ENCODE measurements around the gene ETFBKMT. TPM values are rescaled to one million over a fixed set of nuclear protein-coding genes. Genes with fewer than 3 reads are reported as not detected.

Gene ETFBKMT
- total RNA-seq, 1 experiment from 2014 or later = 2.0 TPM

DNA sequence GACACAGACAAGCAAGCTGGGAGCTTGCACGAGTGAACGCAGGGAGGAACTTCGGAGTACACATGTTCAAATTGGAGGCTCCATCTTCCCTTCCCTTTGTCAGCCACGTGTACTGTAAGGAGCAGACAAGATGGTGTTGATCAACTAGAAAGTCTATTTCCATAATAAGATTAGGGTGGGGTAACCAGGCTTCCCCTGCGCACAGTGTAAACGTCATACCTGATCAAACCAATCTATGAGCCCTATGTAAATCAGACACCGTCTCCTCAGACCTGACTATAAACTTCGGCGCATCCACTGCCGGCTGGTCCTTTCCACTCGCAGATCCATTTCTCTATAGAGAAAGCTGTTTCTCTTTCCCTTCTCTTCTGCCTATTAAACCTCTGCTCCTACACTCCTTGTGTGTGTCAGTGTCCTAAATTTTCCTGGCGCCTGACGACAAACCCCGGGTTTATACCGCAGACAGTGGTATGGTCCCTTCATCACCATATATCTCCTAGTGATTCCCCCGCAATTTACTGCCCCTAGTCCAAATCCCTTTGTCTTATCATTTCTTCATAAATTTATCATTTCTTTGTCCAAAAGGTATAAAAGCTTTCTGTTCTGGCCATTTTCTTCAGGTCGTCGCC, 7.5 kb upstream of the ETFBKMT start:
- no peak for DNase-seq (ENCODE audit: low spot score)
- Mint-ChIP-seq H3K4me3 (no peak overlapping the region), H3K4me1 (peaks cover 5% of the 10 kb centered on the region; the same call in 1 of the 2 replicates), H3K27ac (no peak overlapping the region), H3K27me3 (ENCODE audit: low read depth) (no peaks in the 10 kb centered on the region), H3K36me3 (no peaks in the 10 kb centered on the region), H3K9me3 (no peaks in the 10 kb centered on the region)
- no peak for ATAC-seq
- POLR2A ChIA-PET = interaction anchor here (0.6 kb wide), 1 partner anchor 362 kb away, joined by 3 read pairs; no protein-coding TSS in a partner anchor
- CTCF ChIA-PET = interaction anchor here (1.0 kb wide), 1 partner anchor 10 kb away, joined by 5 read pairs; no protein-coding TSS in a partner anchor
- TF ChIP-seq ETV6 (CRISPR knock-in tag; IDR thresholded peaks at IDR 0.05) (no peak), OVOL2 (CRISPR knock-in tag; IDR thresholded peaks at IDR 0.05; ENCODE audit: borderline replicate concordance) (no peak)
- TF ChIP-seq, protein P1, sequence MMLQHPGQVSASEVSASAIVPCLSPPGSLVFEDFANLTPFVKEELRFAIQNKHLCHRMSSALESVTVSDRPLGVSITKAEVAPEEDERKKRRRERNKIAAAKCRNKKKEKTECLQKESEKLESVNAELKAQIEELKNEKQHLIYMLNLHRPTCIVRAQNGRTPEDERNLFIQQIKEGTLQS (CRISPR knock-in tag; conservative IDR thresholded peaks at IDR 0.05) = no peak
- TF ChIP-seq, protein P2, sequence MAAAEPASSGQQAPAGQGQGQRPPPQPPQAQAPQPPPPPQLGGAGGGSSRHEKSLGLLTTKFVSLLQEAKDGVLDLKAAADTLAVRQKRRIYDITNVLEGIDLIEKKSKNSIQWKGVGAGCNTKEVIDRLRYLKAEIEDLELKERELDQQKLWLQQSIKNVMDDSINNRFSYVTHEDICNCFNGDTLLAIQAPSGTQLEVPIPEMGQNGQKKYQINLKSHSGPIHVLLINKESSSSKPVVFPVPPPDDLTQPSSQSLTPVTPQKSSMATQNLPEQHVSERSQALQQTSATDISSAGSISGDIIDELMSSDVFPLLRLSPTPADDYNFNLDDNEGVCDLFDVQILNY (CRISPR knock-in tag; IDR thresholded peaks at IDR 0.05) = no peak
- TF ChIP-seq, protein P3, sequence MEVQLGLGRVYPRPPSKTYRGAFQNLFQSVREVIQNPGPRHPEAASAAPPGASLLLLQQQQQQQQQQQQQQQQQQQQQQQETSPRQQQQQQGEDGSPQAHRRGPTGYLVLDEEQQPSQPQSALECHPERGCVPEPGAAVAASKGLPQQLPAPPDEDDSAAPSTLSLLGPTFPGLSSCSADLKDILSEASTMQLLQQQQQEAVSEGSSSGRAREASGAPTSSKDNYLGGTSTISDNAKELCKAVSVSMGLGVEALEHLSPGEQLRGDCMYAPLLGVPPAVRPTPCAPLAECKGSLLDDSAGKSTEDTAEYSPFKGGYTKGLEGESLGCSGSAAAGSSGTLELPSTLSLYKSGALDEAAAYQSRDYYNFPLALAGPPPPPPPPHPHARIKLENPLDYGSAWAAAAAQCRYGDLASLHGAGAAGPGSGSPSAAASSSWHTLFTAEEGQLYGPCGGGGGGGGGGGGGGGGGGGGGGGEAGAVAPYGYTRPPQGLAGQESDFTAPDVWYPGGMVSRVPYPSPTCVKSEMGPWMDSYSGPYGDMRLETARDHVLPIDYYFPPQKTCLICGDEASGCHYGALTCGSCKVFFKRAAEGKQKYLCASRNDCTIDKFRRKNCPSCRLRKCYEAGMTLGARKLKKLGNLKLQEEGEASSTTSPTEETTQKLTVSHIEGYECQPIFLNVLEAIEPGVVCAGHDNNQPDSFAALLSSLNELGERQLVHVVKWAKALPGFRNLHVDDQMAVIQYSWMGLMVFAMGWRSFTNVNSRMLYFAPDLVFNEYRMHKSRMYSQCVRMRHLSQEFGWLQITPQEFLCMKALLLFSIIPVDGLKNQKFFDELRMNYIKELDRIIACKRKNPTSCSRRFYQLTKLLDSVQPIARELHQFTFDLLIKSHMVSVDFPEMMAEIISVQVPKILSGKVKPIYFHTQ (CRISPR knock-in tag; IDR thresholded peaks at IDR 0.05) = no peak
- TF ChIP-seq, protein P4, sequence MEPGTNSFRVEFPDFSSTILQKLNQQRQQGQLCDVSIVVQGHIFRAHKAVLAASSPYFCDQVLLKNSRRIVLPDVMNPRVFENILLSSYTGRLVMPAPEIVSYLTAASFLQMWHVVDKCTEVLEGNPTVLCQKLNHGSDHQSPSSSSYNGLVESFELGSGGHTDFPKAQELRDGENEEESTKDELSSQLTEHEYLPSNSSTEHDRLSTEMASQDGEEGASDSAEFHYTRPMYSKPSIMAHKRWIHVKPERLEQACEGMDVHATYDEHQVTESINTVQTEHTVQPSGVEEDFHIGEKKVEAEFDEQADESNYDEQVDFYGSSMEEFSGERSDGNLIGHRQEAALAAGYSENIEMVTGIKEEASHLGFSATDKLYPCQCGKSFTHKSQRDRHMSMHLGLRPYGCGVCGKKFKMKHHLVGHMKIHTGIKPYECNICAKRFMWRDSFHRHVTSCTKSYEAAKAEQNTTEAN (CRISPR knock-in tag; IDR thresholded peaks at IDR 0.05) = no peak

DNA sequence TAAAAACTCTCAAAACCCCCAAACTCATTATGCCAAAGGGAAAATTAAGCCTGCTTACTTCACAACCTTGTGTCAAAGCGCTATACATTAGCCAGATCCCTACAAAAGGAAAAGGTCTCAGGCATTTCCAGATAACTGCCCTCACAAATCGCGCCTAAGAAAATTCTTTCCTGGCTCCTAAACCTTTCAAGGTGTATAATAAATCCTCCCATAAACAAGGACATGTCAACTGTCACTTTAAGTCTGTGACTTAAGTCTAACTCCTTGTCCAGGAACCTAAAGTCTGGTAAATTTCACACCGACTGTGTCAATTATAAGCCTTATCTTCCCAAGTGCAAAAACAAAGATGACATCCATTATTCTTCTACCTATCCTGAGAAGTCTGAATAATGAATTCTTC, 4.3 kb upstream of the ETFBKMT start:
- POLR2A ChIA-PET = no interaction called here
- ATAC-seq (no peak), DNase-seq (ENCODE audit: low spot score) (no peak)
- Mint-ChIP-seq H3K4me1 (peaks cover 10% of the 10 kb centered on the region), H3K4me3 (no peak overlapping the region), H3K27me3 (ENCODE audit: low read depth) (no peaks in the 10 kb centered on the region), H3K36me3 (no peaks in the 10 kb centered on the region), H3K9me3 (no peaks in the 10 kb centered on the region), H3K27ac (no peak overlapping the region)
- TF ChIP-seq NR1H2 (CRISPR knock-in tag; IDR thresholded peaks at IDR 0.05) = no peak
- TF ChIP-seq NR2C2 (CRISPR knock-in tag; IDR thresholded peaks at IDR 0.05) = no peak
- TF ChIP-seq, protein P5, sequence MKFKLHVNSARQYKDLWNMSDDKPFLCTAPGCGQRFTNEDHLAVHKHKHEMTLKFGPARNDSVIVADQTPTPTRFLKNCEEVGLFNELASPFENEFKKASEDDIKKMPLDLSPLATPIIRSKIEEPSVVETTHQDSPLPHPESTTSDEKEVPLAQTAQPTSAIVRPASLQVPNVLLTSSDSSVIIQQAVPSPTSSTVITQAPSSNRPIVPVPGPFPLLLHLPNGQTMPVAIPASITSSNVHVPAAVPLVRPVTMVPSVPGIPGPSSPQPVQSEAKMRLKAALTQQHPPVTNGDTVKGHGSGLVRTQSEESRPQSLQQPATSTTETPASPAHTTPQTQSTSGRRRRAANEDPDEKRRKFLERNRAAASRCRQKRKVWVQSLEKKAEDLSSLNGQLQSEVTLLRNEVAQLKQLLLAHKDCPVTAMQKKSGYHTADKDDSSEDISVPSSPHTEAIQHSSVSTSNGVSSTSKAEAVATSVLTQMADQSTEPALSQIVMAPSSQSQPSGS (CRISPR knock-in tag; IDR thresholded peaks at IDR 0.05; ENCODE audit: borderline replicate concordance, low read depth) = no peak
- no peak for TF ChIP-seq GABPB1 (CRISPR knock-in tag; IDR thresholded peaks at IDR 0.05)
- no peak for TF ChIP-seq TCF7 (CRISPR knock-in tag; IDR thresholded peaks at IDR 0.05; ENCODE audit: low read depth)
- TF ChIP-seq ZNF121 (CRISPR knock-in tag; IDR thresholded peaks at IDR 0.05) = no peak
- TF ChIP-seq, protein P6, sequence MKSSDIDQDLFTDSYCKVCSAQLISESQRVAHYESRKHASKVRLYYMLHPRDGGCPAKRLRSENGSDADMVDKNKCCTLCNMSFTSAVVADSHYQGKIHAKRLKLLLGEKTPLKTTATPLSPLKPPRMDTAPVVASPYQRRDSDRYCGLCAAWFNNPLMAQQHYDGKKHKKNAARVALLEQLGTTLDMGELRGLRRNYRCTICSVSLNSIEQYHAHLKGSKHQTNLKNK (CRISPR knock-in tag; IDR thresholded peaks at IDR 0.05) = no peak
- no peak for TF ChIP-seq JUN (CRISPR knock-in tag; IDR thresholded peaks at IDR 0.05)
- no peak for TF ChIP-seq ZNF396 (CRISPR knock-in tag; IDR thresholded peaks at IDR 0.05; ENCODE audit: borderline replicate concordance)
- no peak for TF ChIP-seq EMX1 (CRISPR knock-in tag; IDR thresholded peaks at IDR 0.05)
- no peak for TF ChIP-seq MXD4 (CRISPR knock-in tag; IDR thresholded peaks at IDR 0.05; ENCODE audit: borderline replicate concordance)
- TF ChIP-seq ZNF671 (CRISPR knock-in tag; IDR thresholded peaks at IDR 0.05) = no peak
- no peak for TF ChIP-seq JAZF1 (CRISPR knock-in tag; IDR thresholded peaks at IDR 0.05)
- TF ChIP-seq, protein P7, sequence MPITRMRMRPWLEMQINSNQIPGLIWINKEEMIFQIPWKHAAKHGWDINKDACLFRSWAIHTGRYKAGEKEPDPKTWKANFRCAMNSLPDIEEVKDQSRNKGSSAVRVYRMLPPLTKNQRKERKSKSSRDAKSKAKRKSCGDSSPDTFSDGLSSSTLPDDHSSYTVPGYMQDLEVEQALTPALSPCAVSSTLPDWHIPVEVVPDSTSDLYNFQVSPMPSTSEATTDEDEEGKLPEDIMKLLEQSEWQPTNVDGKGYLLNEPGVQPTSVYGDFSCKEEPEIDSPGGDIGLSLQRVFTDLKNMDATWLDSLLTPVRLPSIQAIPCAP (CRISPR knock-in tag; IDR thresholded peaks at IDR 0.05) = no peak
- CTCF ChIA-PET = no interaction called here

All from WTC11 (cell line).